Suppressor macrophage treated with lipopolysaccharide for 1 hour (primary cell): ENCODE measurements around the gene FOXO4.

Source experiments
- DNase-seq, 3 donors: peaks; one replicate each; pipeline ENCODE4 v3.0.0-alpha.2; 2020 to 2022

The FOXO4 gene

DNA sequence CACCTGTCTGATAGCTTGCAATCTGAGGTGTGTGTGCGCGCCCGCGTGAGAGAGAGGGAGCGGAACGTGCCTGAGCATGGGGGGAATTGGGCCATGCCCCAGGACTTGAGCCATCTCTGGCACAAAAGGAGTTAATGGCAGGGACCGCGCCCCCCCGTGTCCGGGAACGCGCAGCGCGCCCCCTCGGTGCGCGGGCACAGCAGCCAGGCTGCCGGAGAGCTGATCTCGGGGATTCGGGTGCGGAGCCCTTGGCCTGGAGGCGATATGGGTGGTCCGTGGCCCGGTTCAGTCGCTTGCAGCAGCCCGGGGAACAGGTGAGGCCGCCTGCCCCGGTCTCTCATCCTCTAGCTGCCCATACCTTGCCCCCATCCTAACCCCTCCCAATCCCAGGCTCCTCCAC is 49.0 kb downstream of the FOXO4 start, which contains the start of gene NLGN3:
Gene NLGN3, plus strand, starts transcription at position 191 of the 400 bp plus-strand sequence. CDS start 2,909 bp downstream, outside the sequence.
- DNase-seq = no peak

DNA sequence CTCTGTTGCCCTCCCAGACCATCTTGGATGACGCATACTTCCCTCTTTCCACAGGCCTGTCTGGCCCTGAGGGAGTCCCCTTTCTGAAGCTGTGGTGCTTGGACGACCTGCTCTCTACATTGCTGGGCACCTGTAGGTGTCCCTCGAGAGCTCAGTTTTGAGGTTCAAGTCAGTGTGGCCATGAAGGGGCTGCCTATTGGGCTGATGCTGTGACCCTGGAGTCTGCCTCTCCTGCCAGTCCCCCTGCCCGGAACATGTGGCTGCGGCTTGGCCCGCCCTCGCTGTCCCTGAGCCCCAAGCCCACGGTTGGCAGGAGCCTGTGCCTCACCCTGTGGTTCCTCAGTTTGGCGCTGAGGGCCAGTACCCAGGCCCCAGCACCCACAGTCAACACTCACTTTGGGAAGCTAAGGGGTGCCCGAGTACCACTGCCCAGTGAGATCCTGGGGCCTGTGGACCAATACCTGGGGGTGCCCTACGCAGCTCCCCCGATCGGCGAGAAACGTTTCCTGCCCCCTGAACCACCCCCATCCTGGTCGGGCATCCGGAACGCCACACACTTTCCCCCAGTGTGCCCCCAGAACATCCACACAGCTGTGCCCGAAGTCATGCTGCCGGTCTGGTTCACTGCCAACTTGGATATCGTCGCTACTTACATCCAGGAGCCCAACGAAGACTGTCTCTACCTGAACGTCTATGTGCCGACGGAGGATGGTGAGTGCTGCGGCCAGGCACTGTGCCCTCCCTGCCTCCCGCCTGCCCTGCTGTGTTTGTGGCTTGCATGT is 52.0 kb downstream of the FOXO4 start:
- DNase-seq = peak; percentile 18 to 32 (median 20)

DNA sequence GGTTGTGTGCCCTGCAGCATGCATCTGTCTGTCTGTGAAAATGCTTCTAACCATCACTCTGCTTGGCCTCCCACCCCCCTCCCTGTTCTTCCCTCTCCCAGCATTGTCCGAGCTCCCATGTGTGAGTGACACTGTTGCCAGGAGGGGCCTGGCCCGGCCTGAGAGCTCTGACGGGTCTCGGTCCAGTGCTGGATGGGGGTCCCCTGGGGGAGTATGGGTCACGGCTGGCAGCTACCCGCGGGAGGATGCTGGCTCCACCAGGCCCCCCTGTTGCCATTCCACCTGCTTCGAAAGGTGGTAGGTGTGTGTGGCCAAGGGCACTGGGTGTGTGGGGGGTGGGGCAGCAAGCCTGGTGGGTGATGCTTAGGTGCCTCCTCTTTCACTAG is 52.6 kb downstream of the FOXO4 start:
- no peak for DNase-seq

DNA sequence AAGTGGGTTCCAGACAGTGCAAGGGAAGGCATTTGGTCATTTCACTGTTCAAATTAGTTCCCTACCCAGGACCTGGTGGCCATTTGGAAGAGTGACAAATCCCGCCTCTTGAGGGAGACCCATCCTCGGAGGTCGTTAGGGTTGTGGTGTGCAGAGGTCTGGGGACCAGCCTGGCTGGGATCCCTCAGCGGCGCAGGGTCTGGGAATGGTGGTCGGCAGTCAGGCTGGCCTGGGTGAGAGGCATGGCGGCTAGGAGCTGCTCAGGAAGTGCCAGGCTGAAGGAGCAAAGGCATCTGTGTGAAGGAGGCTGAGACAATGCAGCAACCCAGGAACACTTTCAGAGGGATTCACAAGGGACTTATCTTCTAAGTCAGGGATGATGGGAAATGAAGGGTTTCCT is 55.7 kb downstream of the FOXO4 start:
- DNase-seq = no peak
